Tibial nerve (tissue), 4 donors: ENCODE results near the gene BRINP3.

Source experiments
- EP300 ChIP-seq, 2 donors: sonication (generic); formaldehyde crosslinking; IDR thresholded peaks; one replicate each; pipeline ENCODE4 v1.6.1; 2017; ENCODE audit warnings: antibody characterized with exemption in 2 of 2, mild to moderate bottlenecking in 1 of 2
- POLR2A ChIP-seq, 2 donors: fragments of 450-650 bp; IDR thresholded peaks; one replicate each; pipeline ENCODE4 v1.6.1; 2017; ENCODE audit warnings: antibody characterized with exemption in 2 of 2, mild to moderate bottlenecking in 2 of 2, moderate library complexity in 2 of 2
- TF ChIP-seq, protein P1 (sequence below), 5 experiments: fragments of 200-600 bp in 3 of 5; fragments of 450-650 bp in 2 of 5; sonication (generic) in 3 of 5; IDR thresholded peaks; one replicate each; pipeline ENCODE4 v1.5.1; 2016 to 2019; ENCODE audit warnings: antibody characterized with exemption in 5 of 5, mild to moderate bottlenecking in 3 of 5, moderate library complexity in 2 of 5

DNA sequence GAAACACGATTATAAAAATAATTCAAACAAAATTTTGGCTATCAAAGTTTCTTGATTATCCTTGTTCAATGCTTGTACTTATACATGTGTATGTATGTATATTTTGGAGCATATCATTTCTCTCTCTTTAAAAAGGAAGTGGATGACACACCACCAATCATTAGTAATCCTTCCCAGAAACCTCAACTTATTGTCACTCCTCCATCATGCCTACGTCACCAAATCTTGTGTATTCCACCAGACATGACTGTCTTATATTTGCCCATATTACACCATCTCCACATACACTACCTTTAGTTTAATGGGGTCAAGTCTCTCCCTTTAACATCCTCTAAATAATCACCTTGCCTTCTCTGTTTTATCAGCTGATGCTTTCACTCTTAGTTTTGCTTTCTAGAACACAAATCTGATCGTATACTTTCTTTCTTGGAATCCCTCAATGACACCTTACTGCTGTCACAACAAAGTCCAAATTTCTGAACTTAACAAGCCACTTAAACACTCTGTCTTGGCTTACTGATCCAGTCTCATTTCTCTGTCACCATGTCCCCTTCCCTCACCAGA, 124.0 kb downstream of the BRINP3 start:
- TF ChIP-seq, protein P1, sequence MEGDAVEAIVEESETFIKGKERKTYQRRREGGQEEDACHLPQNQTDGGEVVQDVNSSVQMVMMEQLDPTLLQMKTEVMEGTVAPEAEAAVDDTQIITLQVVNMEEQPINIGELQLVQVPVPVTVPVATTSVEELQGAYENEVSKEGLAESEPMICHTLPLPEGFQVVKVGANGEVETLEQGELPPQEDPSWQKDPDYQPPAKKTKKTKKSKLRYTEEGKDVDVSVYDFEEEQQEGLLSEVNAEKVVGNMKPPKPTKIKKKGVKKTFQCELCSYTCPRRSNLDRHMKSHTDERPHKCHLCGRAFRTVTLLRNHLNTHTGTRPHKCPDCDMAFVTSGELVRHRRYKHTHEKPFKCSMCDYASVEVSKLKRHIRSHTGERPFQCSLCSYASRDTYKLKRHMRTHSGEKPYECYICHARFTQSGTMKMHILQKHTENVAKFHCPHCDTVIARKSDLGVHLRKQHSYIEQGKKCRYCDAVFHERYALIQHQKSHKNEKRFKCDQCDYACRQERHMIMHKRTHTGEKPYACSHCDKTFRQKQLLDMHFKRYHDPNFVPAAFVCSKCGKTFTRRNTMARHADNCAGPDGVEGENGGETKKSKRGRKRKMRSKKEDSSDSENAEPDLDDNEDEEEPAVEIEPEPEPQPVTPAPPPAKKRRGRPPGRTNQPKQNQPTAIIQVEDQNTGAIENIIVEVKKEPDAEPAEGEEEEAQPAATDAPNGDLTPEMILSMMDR (IDR thresholded peaks at IDR 0.05) = no peak
- TF ChIP-seq POLR2A (IDR thresholded peaks at IDR 0.05) (no peak), EP300 (IDR thresholded peaks at IDR 0.05) (no peak)
